ENCODE results near the gene GRIA2.

The GRIA2 gene

GRCh38 chr4:157270552-157270951 lies 50.0 kb downstream of the GRIA2 start:
- Histone ChIP-seq H3K4me1 (ENCODE audit: control insufficient read depth, insufficient read depth, low read length) (no peaks in the 10 kb centered on the region), H3K9me3 (ENCODE audit: control insufficient read depth, insufficient read depth, low read depth, low read length) (no peaks in the 10 kb centered on the region), H3K27ac (ENCODE audit: extremely low read depth, low read depth, low read length) (no peak overlapping the region), H3K36me3 (ENCODE audit: control insufficient read depth in 2 of 2, insufficient read depth in 1 of 2, low read length in 2 of 2) (no peaks in the 10 kb centered on the region), H3K4me3 (ENCODE audit: low read depth, low read length) (no peak overlapping the region)
- no peak for TF ChIP-seq ZNF596 (tag by site-specific recombination; IDR thresholded peaks at IDR 0.05)
- TF ChIP-seq ZNF157 (tag by site-specific recombination; IDR thresholded peaks at IDR 0.05) = no peak
- TF ChIP-seq ZBTB17 (tag by site-specific recombination; IDR thresholded peaks at IDR 0.05) = no peak
- no peak for TF ChIP-seq ZNF280C (tag by site-specific recombination; IDR thresholded peaks at IDR 0.05)
- no peak for TF ChIP-seq ZNF449 (tag by site-specific recombination; IDR thresholded peaks at IDR 0.05)
- no peak for TF ChIP-seq GLI4 (tag by site-specific recombination; IDR thresholded peaks at IDR 0.05)
- TF ChIP-seq ZNF311 (tag by site-specific recombination; IDR thresholded peaks at IDR 0.05; ENCODE audit: borderline replicate concordance) = no peak
- no peak for TF ChIP-seq ZNF747 (tag by site-specific recombination; IDR thresholded peaks at IDR 0.05)
- TF ChIP-seq KLF9 (tag by site-specific recombination; IDR thresholded peaks at IDR 0.05; ENCODE audit: low read depth) = no peak
- no peak for TF ChIP-seq KLF8 (tag by site-specific recombination; IDR thresholded peaks at IDR 0.05)
- TF ChIP-seq ZNF37A (tag by site-specific recombination; IDR thresholded peaks at IDR 0.05) = no peak
- TF ChIP-seq KLF1 (tag by site-specific recombination; IDR thresholded peaks at IDR 0.05) = no peak
- POLR2A ChIA-PET = no interaction called here
- CTCF ChIA-PET = no interaction called here

- Histone ChIP-seq H3K4me1 (ENCODE audit: control insufficient read depth, insufficient read depth, low read length) (no peaks in the 10 kb centered on the region), H3K27ac (ENCODE audit: extremely low read depth, low read depth, low read length) (no peak overlapping the region), H3K9me3 (ENCODE audit: control insufficient read depth, insufficient read depth, low read depth, low read length) (no peaks in the 10 kb centered on the region), H3K4me3 (ENCODE audit: low read depth, low read length) (no peak overlapping the region), H3K36me3 (ENCODE audit: control insufficient read depth in 2 of 2, insufficient read depth in 1 of 2, low read length in 2 of 2) (no peaks in the 10 kb centered on the region)
- ChIA-PET CTCF (no interaction called here), POLR2A (no interaction called here)
- TF ChIP-seq ZNF184 (tag by site-specific recombination; IDR thresholded peaks at IDR 0.05) (no peak), ZNF747 (tag by site-specific recombination; IDR thresholded peaks at IDR 0.05) (no peak), TCF7L2 (IDR thresholded peaks at IDR 0.05; ENCODE audit: borderline replicate concordance, low read depth, low read length) (no peak), TSHZ1 (tag by site-specific recombination; IDR thresholded peaks at IDR 0.05; ENCODE audit: borderline replicate concordance) (no peak), ZNF501 (tag by site-specific recombination; IDR thresholded peaks at IDR 0.05) (no peak), ZNF214 (tag by site-specific recombination; IDR thresholded peaks at IDR 0.05; ENCODE audit: borderline replicate concordance) (no peak), ZSCAN4 (tag by site-specific recombination; IDR thresholded peaks at IDR 0.05) (no peak), ZNF302 (tag by site-specific recombination; IDR thresholded peaks at IDR 0.05; ENCODE audit: low read depth) (no peak), ZNF623 (tag by site-specific recombination; IDR thresholded peaks at IDR 0.05) (no peak), MYNN (tag by site-specific recombination; IDR thresholded peaks at IDR 0.05; ENCODE audit: borderline replicate concordance) (no peak), ZNF596 (tag by site-specific recombination; IDR thresholded peaks at IDR 0.05) (no peak), ZNF560 (tag by site-specific recombination; IDR thresholded peaks at IDR 0.05; ENCODE audit: borderline replicate concordance) (no peak), PBX3 (CRISPR knock-in tag; IDR thresholded peaks at IDR 0.05) (no peak), HOXC10 (CRISPR knock-in tag; IDR thresholded peaks at IDR 0.05) (no peak), EGR2 (tag by site-specific recombination; IDR thresholded peaks at IDR 0.05; ENCODE audit: low read depth) (no peak)
Observed at GRCh38 chr4:157271166-157271869, 50.8 kb downstream of the GRIA2 start.

Data from HEK293 (cell line).